WI38 (cell line): Measurements from ENCODE around the gene SERPINH1.

Source experiments
- H3K4me3 ChIP-seq: 2 replicates; pipeline ENCODE4 v1.5.1; 2011; ENCODE audit warnings: low read depth, mild to moderate bottlenecking, control low read depth, low read length
- TF ChIP-seq, protein P1 (sequence below): IDR thresholded peaks from 2 replicates; pipeline ENCODE4 v1.5.1; 2012; ENCODE audit warnings: low read depth, mild to moderate bottlenecking, control low read depth, low read length

SERPINH1 gene

DNA sequence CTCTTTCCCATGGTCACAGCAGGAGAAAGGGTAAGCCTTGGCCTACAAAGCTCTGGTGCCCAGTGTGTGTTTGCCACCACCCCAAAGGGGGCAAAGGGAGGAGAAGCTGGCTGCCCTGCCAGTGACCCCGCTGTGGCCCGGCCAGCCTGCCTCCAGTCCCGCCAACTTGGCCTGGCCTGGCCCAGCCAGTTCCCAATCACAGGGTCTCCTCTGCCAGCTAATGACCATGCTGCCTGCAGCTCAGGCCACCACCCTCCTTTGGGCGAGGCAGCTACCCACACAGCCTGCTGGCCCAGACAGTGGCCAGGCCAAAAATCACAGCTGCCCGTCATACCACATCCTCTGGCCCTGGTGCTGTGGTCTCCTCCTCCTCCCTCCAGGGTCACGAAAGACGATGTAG is 41.4 kb upstream of the SERPINH1 start:
- H3K4me3 ChIP-seq = no peak overlapping the region
- TF ChIP-seq, protein P1, sequence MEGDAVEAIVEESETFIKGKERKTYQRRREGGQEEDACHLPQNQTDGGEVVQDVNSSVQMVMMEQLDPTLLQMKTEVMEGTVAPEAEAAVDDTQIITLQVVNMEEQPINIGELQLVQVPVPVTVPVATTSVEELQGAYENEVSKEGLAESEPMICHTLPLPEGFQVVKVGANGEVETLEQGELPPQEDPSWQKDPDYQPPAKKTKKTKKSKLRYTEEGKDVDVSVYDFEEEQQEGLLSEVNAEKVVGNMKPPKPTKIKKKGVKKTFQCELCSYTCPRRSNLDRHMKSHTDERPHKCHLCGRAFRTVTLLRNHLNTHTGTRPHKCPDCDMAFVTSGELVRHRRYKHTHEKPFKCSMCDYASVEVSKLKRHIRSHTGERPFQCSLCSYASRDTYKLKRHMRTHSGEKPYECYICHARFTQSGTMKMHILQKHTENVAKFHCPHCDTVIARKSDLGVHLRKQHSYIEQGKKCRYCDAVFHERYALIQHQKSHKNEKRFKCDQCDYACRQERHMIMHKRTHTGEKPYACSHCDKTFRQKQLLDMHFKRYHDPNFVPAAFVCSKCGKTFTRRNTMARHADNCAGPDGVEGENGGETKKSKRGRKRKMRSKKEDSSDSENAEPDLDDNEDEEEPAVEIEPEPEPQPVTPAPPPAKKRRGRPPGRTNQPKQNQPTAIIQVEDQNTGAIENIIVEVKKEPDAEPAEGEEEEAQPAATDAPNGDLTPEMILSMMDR = no peak

DNA sequence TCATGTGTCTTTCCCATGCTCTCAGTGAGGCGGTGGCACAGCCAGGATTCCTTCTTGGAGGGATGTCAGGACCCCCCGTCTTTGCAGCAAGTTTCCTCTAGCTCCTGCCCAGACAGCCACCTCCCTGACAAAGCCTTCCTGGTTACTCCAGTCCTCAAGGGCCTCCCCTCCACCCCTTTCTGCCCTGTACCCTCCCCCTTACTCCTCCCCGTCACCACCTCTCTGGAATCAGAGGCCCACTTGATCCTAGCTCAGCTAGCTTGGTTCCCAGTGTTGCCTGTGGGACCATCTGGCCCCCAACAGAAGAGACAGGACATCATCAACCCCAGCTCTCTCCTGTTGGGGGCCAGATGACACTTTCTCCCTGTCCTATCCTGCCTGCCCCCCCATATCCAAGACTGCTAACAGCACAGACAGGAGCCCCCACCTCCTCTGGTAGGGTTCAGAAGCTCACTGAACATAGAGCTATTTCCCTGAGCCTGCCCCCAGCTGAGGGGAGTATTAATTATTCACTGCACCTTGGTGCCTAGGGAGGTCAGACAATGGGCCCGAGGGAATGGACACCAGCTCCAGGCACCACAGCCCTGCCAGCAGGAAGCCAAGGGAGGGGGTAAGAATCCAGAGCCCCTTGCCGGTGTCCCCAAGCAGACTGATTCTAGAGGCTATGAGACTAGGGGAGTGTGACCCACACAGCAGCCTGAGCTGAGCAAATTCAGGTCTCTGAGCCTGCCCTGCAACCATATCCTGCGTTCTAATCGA is 39.6 kb upstream of the SERPINH1 start:
- no peak overlapping the region for H3K4me3 ChIP-seq
- TF ChIP-seq, protein P1 = no peak

DNA sequence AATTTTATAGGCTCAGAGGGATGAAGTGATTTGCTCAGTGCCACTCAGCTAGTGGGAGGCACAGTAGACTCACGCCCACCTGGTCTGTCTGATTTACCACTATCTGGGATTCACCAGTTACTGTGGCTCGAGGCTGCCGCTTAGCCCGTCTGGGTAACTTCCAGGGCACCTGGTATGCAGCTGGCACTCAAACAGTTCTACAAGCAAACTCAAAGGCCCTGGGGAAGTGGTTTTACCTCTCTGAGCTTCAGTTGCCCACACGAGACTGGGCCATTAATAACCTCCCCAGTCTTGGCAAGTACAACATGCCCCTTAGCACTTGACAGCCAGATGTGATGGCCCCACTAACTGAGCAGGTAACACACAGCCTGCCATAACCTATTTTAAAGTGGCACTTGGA is 38.9 kb upstream of the SERPINH1 start:
- TF ChIP-seq, protein P1 = no peak
- H3K4me3 ChIP-seq = no peak overlapping the region

DNA sequence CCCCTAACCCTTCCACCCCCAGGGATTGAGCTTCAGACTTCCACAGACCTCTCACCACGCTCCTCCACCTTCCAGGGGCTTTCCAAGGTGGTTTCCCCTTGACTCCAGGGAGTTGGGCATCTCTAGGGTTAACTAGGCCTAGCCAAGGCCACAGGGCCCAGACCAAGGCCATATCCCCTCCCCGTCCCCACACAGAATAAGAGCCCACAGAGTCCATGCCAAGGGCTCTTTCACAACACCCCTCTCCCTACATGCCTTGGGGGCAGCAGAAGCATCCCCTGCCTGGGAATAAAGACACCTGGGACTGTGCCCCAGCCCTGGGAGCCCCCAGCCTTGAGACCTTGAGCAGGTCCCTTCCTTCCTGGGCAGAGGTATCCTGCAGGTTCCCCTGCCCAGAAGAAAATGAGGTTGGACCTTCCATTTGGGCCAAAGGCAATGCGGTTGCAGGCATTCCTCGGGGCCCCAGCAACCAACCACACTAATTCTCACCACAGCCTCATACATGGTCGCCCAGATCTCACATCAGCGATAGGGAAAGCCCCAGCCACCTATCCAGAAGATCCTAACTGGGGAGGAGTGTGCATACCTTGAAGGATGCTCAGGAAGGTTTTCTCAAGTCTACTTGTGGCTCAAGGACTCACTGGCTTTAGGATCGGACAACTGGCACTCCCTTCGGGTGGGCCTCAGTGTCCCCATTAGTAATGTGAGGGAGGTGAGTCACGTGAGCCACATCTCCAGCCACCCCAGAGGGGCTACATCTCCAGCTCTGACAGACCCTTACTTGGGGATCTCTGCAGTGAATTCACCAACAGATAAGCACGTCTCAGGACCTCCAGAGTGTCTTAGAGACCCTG is 38.0 kb upstream of the SERPINH1 start:
- no peak overlapping the region; the same call in 1 of the 2 replicates for H3K4me3 ChIP-seq
- TF ChIP-seq, protein P1 = no peak

DNA sequence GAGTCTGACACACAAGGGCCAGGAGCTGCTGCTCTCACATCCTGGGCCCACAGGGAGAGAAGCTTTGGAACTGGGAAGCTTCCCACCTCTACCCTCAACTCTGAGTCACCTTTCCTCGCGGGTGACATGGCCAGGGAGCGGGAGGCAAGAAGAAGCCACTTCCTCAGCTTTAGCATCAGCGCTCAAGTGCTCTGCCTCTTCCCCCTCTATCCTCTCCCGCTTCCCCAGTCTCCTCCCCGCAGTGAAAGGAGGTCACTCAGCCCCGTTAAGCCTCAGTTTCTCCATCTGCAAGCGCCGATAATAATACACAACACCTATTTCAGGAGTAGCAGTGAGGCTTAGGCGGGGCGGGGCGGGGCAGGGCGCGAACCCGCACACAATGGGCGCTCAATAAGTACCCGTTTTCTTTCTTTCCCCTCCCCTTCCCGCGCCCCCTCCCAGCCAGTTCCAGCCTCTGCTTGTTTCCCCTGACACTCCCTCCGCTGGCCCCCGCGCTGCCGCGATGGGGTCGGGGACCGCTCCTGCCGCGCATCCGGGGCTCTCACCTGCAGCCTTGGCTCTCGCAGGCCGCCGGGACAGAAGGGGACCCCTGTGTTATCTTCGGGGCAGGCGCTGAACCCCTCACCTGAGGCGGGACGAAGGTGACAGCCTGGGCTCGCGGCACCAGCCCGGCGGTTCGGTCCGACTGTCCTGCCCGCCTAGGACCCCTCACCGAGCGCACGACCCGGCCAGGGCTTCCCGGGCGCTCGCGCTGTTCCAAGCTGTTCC is 37.2 kb upstream of the SERPINH1 start:
- TF ChIP-seq, protein P1 = no peak
- peak overlapping the region; percentile 67 for H3K4me3 ChIP-seq

DNA sequence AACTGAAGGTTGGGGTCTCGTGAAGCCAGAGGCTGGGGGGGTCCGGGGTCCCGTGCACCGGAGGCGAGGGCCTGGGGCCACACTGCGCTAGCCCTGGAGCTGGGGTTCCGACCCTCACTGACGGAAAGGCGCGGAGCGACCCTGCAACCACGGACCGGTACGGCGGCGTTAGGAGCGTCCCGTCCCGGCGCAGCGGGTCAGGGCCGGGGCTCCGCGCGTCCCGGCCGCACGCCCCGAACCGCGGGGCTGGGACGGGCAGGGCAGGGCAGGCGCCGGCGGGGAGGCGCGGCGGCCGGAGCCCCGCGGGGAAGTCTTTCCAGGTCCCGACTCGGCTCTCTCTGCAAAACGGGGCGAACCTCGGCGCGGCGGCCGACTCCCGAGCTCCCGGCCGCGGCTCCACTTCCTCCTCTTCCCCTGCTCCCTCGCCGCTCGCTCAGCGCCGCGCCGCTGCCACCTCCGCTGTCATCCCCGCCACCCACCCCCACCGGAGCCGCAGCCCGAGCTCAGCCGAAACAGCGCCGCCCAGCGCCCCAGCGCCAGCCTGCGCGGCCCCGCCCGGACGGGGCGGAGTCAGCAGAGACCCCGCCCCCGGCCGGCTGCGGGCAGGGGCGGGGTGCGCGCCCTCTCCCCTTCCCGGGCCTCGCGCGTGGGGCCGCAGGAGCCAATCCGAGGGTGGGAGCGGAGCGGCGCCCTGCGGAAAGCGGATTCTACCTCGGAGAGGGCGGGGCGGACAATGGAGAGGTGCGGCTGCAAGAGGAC is 36.4 kb upstream of the SERPINH1 start, which contains the start of gene GDPD5:
Gene GDPD5, minus strand, starts transcription at position 509 of the 759 bp plus-strand sequence. CDS start 48,206 bp downstream, outside the sequence.
- H3K4me3 ChIP-seq = peak within 1 kb of the TSS; percentile 67
- TF ChIP-seq, protein P1 = no peak
